GM12865 (cell line): Measurements from ENCODE around the gene ATP8A1.
A peak's percentile ranks its signal among the peaks of the same experiment; 100 is the strongest.
"Not testable (repeated sequence)": the region's sequence is repeated elsewhere in the genome, so short reads cannot be mapped to it uniquely, and the experiment has no call there.

Experiments used
- DNase-seq: peaks from one replicate; pipeline ENCODE4 v3.0.0; 2010; ENCODE audit warnings: low read depth
- H3K4me3 ChIP-seq: 2 replicates; pipeline ENCODE4 v1.5.1; 2011; ENCODE audit warnings: mild to moderate bottlenecking, low read depth, low read length, control low read depth
- CTCF ChIP-seq: IDR thresholded peaks from 2 replicates; pipeline ENCODE4 v1.5.1; 2011; ENCODE audit warnings: low read length, control low read depth, low read depth, inconsistent platforms; ENCODE audit not compliant: insufficient read depth; ENCODE audit errors: missing control alignments

Gene ATP8A1

GRCh38 chr4:42488554-42488953 is 168.4 kb downstream of the ATP8A1 start:
- DNase-seq, result peak; percentile 12
- TF ChIP-seq CTCF, result no peak
- H3K4me3 ChIP-seq, result peak overlapping the region; percentile 43

DNA sequence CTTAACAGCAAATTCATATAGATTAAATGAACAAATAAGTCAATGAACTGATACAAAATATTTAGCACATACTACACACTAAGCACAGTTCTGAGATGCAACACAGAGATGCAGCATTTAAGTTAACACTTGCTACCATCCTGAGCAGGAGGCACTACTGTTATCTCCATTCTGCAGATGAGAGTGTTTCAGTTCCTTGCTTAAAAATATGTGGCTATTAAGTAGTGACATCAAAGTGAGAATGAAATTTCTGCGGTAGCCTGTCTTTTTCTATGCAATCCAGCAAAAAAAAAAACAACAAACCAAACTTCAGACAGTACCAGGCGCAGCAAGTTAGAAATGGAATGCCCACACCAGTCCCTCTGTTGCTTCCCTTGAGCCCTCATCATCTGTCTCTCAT is 168.8 kb downstream of the ATP8A1 start:
- TF ChIP-seq CTCF, result no peak
- peak; percentile 85 for DNase-seq
- H3K4me3 ChIP-seq, result peak overlapping the region; percentile 43

DNA sequence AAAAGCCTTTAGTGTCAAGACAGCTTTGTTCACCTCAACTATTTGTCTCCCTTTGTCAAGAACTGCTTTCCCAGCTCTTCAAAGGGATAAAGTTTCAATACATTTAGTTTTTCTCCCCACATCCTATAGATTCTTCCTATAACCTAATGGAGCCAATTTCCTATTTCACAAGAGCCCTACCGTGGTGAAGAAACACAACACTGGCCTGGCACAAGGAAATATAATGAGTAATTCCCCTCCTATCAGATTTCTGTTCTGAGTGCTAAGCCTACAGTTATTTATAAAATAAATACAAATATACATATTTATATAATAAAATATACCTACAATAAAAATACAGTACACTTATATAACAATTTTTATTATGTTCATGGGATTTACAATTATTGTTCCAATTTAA is 169.7 kb downstream of the ATP8A1 start:
- DNase-seq, result no peak
- no peak for TF ChIP-seq CTCF
- no peak overlapping the region for H3K4me3 ChIP-seq

- H3K4me3 ChIP-seq, result not testable (repeated sequence)
Measured at GRCh38 chr4:42486156-42486555, 170.7 kb downstream of the ATP8A1 start.

DNA sequence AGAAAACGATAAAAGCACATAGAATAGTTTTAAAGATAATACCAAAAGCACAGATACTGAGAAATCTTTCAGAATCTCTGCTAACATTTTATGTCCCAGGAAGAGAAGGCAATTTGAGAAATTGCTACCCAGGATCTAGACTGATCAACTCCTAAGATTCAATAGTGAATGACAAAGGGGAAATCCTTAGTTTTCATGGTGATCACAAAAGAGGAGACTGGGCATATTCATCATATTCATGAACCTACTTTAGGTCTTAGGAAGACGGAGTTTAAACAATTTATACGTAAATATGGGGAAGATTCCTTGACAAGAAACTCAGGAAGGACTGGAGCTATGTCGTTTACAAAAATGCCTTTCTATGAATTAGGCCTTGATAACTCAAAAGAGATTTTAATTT is 172.3 kb downstream of the ATP8A1 start:
- no peak overlapping the region for H3K4me3 ChIP-seq
- no peak for TF ChIP-seq CTCF
- DNase-seq, result no peak

More at GRCh38 chr4:42486156-42486555, 170.7 kb downstream of the ATP8A1 start:
- not testable (repeated sequence) for DNase-seq

- no peak overlapping the region for H3K4me3 ChIP-seq
- no peak for TF ChIP-seq CTCF
- DNase-seq, result no peak
Measured at GRCh38 chr4:42483426-42484379, 173.2 kb downstream of the ATP8A1 start.

DNA sequence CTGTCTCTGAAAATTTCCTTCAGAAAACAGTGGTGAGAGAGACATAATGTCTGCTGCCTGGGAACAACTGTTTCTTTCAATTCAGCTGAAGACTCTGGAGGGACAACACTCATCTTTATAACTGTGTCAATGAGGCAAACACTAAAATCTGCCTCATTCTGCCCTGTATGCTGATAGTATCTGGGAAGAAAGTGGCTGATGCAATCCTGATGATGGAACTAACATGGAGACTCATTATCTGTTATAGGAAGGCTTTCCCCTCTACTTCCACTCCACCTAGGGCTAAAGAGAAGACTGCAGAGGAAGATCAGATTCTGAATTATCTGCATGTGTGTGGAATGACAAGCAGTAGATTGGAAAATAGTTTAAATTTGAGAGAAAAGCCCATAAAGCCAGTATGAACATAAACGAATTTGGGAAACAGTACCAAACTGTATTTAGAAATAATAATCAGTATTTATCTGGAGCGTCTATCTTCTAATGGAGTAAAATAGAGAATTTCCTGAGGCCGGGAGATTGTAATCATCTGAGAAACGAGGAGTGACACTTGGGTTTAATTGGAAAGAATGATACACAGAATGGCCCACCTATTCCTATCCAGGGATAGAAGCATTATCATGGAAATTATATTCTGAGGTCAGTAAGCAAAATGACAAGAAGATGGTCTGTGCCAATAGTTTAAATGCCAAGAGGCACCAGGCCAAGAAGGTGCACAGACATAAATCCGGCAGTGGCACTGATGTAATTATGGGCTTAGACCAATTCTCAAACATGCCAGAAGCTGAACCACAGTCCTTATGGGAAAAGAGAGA is 174.2 kb downstream of the ATP8A1 start:
- DNase-seq, result no peak
- no peak for TF ChIP-seq CTCF
- H3K4me3 ChIP-seq, result no peak overlapping the region
